ENCODE results near the gene ZNF879. TPM values are rescaled to one million over a fixed set of nuclear protein-coding genes. Genes with fewer than 3 reads are reported as not detected.

Gene ZNF879
- total and polyA plus RNA-seq, 9 of the 15 experiments (the other 6 are each of a cell fraction or from before 2014, with no cell fraction given), result 0.01 to 0.80 (median 0.33) TPM

- ChIA-PET CTCF (ENCODE audit: low intra/inter-chr PET ratio) (no interaction called here), POLR2A (no interaction called here)
- in situ Hi-C loops (cut with MboI) (no loop called here), intact Hi-C loops (cut with micrococcal nuclease) (no loop called here)
- ATAC-seq, result no peak
- DNase-seq (ENCODE audit: extremely low read depth in 1 of 4, low spot score in 3 of 4), result no peak
- TF ChIP-seq SMAD2 (IDR thresholded peaks at IDR 0.05; ENCODE audit: low read depth, low read length) (no peak), ZNF75A (CRISPR knock-in tag; IDR thresholded peaks at IDR 0.05) (peak; percentile 71; the same call in 1 of the 2 replicates), SAFB (IDR thresholded peaks at IDR 0.05; ENCODE audit: borderline replicate concordance, low read depth, low read length) (no peak), SIRT6 (IDR thresholded peaks at IDR 0.05; ENCODE audit: low read depth, low read length) (no peak)
- no peak overlapping the region for H3K4me3 ChIP-seq
- H3K4me1 ChIP-seq (replicated peaks in 1 of 2; ENCODE audit: control insufficient read depth in 2 of 2, insufficient read depth in 2 of 2, low read length in 2 of 2), result no peaks in the 10 kb centered on the region
- no peaks in the 10 kb centered on the region for H4K20me1 ChIP-seq (replicated peaks; ENCODE audit: control insufficient read depth, insufficient read depth, low read length)
- H3K9me3 ChIP-seq (replicated peaks; ENCODE audit: control insufficient read depth, insufficient read depth, low read depth, low read length), result no peaks in the 10 kb centered on the region; the same call in 1 of the 2 replicates
- 10% methylated on average over 7 of the region's 7 CpGs for WGBS (ENCODE audit: insufficient coverage, low coverage, missing lambda C conversion rate)
- H3K9ac ChIP-seq (ENCODE audit: insufficient read depth in 1 of 2, low read depth in 2 of 2, low read length in 2 of 2), result no peak overlapping the region
- H3K27ac ChIP-seq (ENCODE audit: extremely low read depth, low read depth, low read length), result no peak overlapping the region
- H3K79me2 ChIP-seq (ENCODE audit: control insufficient read depth, insufficient read depth, low read length), result no peaks in the 10 kb centered on the region
- no peaks in the 10 kb centered on the region for H3K36me3 ChIP-seq (ENCODE audit: control insufficient read depth, insufficient read depth, low read length)
- H2AFZ ChIP-seq (ENCODE audit: low read depth, low read length), result no peak overlapping the region
- BruUV-seq (replicated peaks), result no TSS peak
- FAIRE-seq, result no peak
- no peaks in the 10 kb centered on the region for H3K27me3 ChIP-seq (ENCODE audit: control insufficient read depth in 2 of 2, insufficient read depth in 2 of 2, low read length in 2 of 2)
- no peak overlapping the region for H3K4me2 ChIP-seq (ENCODE audit: insufficient read depth, low read length)
- no peaks in the 10 kb centered on the region for H3K9me1 ChIP-seq (ENCODE audit: control insufficient read depth, insufficient read depth, low read length)
Measured at GRCh38 chr5:179033004-179033580, 9.5 kb downstream of the ZNF879 start.

- intact Hi-C loops (cut with micrococcal nuclease), result no loop called here
- Histone ChIP-seq H3K27me3 (ENCODE audit: control insufficient read depth in 2 of 2, insufficient read depth in 2 of 2, low read length in 2 of 2) (no peaks in the 10 kb centered on the region), H3K36me3 (ENCODE audit: control insufficient read depth, insufficient read depth, low read length) (no peaks in the 10 kb centered on the region), H3K9ac (ENCODE audit: insufficient read depth in 1 of 2, low read depth in 2 of 2, low read length in 2 of 2) (no peak overlapping the region), H3K9me3 (replicated peaks; ENCODE audit: control insufficient read depth, insufficient read depth, low read depth, low read length) (no peaks in the 10 kb centered on the region), H4K20me1 (replicated peaks; ENCODE audit: control insufficient read depth, insufficient read depth, low read length) (no peaks in the 10 kb centered on the region), H3K79me2 (ENCODE audit: control insufficient read depth, insufficient read depth, low read length) (no peaks in the 10 kb centered on the region), H3K4me1 (replicated peaks in 1 of 2; ENCODE audit: control insufficient read depth in 2 of 2, insufficient read depth in 2 of 2, low read length in 2 of 2) (no peaks in the 10 kb centered on the region), H2AFZ (ENCODE audit: low read depth, low read length) (no peak overlapping the region), H3K9me1 (ENCODE audit: control insufficient read depth, insufficient read depth, low read length) (no peaks in the 10 kb centered on the region), H3K4me3 (no peak overlapping the region), H3K4me2 (ENCODE audit: insufficient read depth, low read length) (no peak overlapping the region), H3K27ac (ENCODE audit: extremely low read depth, low read depth, low read length) (no peak overlapping the region)
- ChIA-PET POLR2A (no interaction called here), CTCF (ENCODE audit: low intra/inter-chr PET ratio) (no interaction called here)
- no TSS peak for BruUV-seq (replicated peaks)
- FAIRE-seq, result no peak
- 0% methylated on average over 1 of the region's 2 CpGs for WGBS (ENCODE audit: insufficient coverage, low coverage, missing lambda C conversion rate)
- ATAC-seq, result no peak
- in situ Hi-C loops (cut with MboI), result no loop called here
- no peak for DNase-seq (ENCODE audit: extremely low read depth in 1 of 4, low spot score in 3 of 4)
- TF ChIP-seq ATF2 (CRISPR knock-in tag; IDR thresholded peaks at IDR 0.05) (no peak), STAT5A (IDR thresholded peaks at IDR 0.05; ENCODE audit: borderline replicate concordance, low read length) (no peak), PML (IDR thresholded peaks at IDR 0.05; ENCODE audit: low read length) (no peak), KDM2B (CRISPR knock-in tag; IDR thresholded peaks at IDR 0.05) (no peak), STAT6 (CRISPR knock-in tag; IDR thresholded peaks at IDR 0.05) (no peak), ASH1L (IDR thresholded peaks at IDR 0.05; ENCODE audit: borderline replicate concordance, low read depth, partially characterized antibody) (no peak)
Measured at GRCh38 chr5:179044765-179045164, 21.2 kb downstream of the ZNF879 start.

Measured in K562 (cell line).